IgD-negative memory B cell (primary cell): ENCODE results near the gene COX7B2. TPM values are rescaled to one million over a fixed set of nuclear protein-coding genes. Genes with fewer than 3 reads are reported as not detected.

Source experiments
- H3K27ac Mint-ChIP-seq, 3 donors: one replicate each; pipeline ENCODE4 v1.8.0; 2020 to 2022; ENCODE audit warnings: mild to moderate bottlenecking in 3 of 3, mixed read lengths in 3 of 3, moderate library complexity in 1 of 3
- H3K27me3 Mint-ChIP-seq: one replicate; pipeline ENCODE4 v1.8.0; 2021; ENCODE audit warnings: mixed read lengths
- H3K36me3 Mint-ChIP-seq: one replicate; pipeline ENCODE4 v1.8.0; 2020; ENCODE audit warnings: mild to moderate bottlenecking, mixed read lengths
- H3K4me1 Mint-ChIP-seq, 3 donors: one replicate each; pipeline ENCODE4 v1.8.0; 2020 to 2022; ENCODE audit warnings: mixed read lengths in 3 of 3, mild to moderate bottlenecking in 1 of 3
- H3K4me3 Mint-ChIP-seq, 4 donors: one replicate each; pipeline ENCODE4 v1.8.0; 2020 to 2022; ENCODE audit warnings: mild to moderate bottlenecking in 4 of 4, mixed read lengths in 4 of 4, moderate library complexity in 3 of 4
- H3K9me3 Mint-ChIP-seq, 3 donors: one replicate each; pipeline ENCODE4 v1.8.0; 2020 to 2021; ENCODE audit warnings: mixed read lengths in 3 of 3, mild to moderate bottlenecking in 1 of 3
- polyA plus RNA-seq: library from polyadenylated mRNA; unstranded; fragments of 300-500 nt; fragmentation: Illumina TruSeq; gene quantifications from one replicate; pipeline ENCODE4 v1.2.3, GENCODE V29; 2021

Gene COX7B2, protein sequence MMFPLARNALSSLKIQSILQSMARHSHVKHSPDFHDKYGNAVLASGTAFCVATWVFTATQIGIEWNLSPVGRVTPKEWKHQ
- polyA plus RNA-seq: not detected

DNA sequence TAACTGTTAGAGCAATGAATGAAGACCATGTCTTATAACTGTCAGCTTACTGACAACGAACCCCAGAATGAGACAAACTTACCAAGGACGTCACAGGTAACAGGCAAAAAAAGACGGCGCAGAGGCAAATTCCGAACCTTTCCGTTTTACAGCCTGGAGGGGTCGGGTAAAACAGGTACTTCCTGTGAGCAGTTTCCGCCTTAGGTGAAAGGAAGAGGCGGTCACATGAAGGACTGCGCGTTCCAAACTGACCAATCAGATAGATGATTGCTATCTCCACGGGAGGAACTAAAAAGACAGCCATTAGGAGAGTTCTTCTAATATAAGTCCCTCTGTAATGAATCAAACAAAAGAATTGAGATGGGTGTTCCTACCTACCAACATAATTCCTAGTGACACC, at the start of gene COX7B2:
TSS of gene COX7B2 (minus strand) at position 168 of the 400 bp plus-strand sequence. CDS start 174,053 bp downstream, outside the sequence.
- H3K4me3 Mint-ChIP-seq: no peak within 1 kb of the TSS

DNA sequence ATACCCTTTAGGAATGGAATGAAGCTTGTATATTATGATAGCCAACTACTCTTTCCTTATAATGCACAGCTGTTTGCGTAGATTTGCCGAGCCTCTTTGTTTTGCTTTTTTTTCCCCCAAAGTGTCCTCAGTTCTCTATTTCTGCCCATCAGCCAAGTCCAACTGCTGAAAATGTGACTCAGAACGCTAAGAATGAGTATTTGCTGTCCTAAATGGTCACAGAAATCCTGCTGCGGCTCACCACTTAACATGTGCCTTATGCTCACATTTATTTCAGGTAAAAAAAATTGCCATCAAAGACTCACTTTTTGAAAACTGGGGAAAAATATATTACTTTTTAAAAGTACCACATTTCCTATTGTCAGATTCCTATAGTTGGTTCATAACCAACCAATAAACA, 47.4 kb upstream of the COX7B2 start:
- peaks cover 4% of the 10 kb centered on the region for H3K27me3 Mint-ChIP-seq

More for the DNA sequence above, at the start of gene COX7B2:
- H3K36me3 Mint-ChIP-seq: no peaks in the 10 kb centered on the region
- peaks cover 0 to 9% (median 2%) of the 10 kb centered on the region in 3 donors for H3K9me3 Mint-ChIP-seq
- no peak within 1 kb of the TSS for H3K27ac Mint-ChIP-seq
- no peaks in the 10 kb centered on the region for H3K27me3 Mint-ChIP-seq
- H3K4me1 Mint-ChIP-seq: no peaks in the 10 kb centered on the region

DNA sequence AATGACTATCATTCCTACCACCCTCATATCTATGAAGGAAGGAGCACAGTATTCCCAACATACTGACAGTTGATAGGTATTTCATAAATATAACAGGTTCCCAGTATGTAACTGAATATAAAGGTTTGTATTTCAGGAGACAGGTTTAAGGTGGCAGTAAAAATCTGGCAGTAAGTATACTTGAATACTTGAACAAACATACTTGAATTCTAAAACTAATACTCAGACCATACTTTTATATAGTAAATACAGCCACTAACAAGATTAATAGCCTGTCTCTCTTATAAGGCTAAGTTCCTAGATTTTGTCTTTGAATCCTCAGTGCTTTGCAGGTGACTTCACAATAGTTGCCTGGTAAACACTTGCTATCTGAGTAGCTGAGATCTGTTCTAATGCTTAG, 46.6 kb upstream of the COX7B2 start:
- Mint-ChIP-seq H3K27ac (no peak overlapping the region), H3K9me3 (peaks cover 0 to 2% (median 0%) of the 10 kb centered on the region in 3 donors), H3K36me3 (peaks cover 1% of the 10 kb centered on the region), H3K4me1 (no peaks in the 10 kb centered on the region), H3K4me3 (no peak overlapping the region), H3K27me3 (peaks cover 4% of the 10 kb centered on the region)

More for the DNA sequence above, 47.4 kb upstream of the COX7B2 start:
- Mint-ChIP-seq H3K4me3 (no peak overlapping the region), H3K36me3 (peaks cover 1% of the 10 kb centered on the region), H3K27ac (no peak overlapping the region), H3K9me3 (peaks cover 0 to 2% (median 0%) of the 10 kb centered on the region in 3 donors), H3K4me1 (no peaks in the 10 kb centered on the region)

DNA sequence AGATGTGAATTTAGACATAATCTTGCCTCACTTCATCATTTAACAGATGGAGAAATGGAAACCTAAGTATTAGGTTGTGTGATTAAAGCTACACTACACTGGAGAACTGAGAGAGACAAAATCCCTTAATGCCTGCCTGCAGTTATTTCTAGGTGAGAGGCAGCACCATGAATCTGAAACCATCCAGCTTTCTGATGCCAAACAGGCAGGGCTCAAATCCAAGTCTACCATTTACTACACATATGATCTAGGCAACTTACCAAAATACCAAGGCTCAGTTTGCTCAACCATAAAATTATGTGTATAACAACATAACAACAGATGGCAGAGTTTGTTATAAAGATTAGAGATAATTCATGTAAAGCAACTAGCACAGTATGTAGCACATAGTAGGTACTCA, 45.6 kb upstream of the COX7B2 start:
- peaks cover 1% of the 10 kb centered on the region for H3K36me3 Mint-ChIP-seq
- H3K4me1 Mint-ChIP-seq: no peaks in the 10 kb centered on the region
- H3K9me3 Mint-ChIP-seq: peaks cover 0 to 2% (median 0%) of the 10 kb centered on the region in 3 donors
- no peak overlapping the region for H3K4me3 Mint-ChIP-seq
- peaks cover 4% of the 10 kb centered on the region for H3K27me3 Mint-ChIP-seq
- H3K27ac Mint-ChIP-seq: no peak overlapping the region

DNA sequence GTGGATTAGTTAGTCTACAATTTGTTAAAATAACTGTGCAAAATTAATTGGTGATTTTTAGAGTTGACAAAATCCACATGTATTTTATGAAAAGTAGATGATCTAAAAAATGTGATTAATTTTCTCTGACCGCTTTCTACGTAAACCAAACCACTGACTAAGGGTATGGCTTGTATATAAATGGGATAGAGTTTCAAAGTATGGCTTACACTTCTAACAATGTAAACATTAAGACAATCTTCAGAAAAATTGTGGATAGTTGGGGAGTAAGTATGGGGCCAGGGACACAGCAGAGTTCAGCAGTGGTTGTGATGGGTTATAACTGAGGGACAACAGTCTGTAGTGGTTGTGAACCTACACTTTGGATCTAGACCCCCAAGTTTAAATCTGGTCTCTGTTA, 44.5 kb upstream of the COX7B2 start:
- peaks cover 0 to under 1% (median 0%) of the 10 kb centered on the region in 3 donors for H3K9me3 Mint-ChIP-seq
- H3K4me3 Mint-ChIP-seq: no peak overlapping the region
- H3K4me1 Mint-ChIP-seq: no peaks in the 10 kb centered on the region
- no peaks in the 10 kb centered on the region for H3K36me3 Mint-ChIP-seq
- no peak overlapping the region for H3K27ac Mint-ChIP-seq
- H3K27me3 Mint-ChIP-seq: peaks cover 4% of the 10 kb centered on the region

DNA sequence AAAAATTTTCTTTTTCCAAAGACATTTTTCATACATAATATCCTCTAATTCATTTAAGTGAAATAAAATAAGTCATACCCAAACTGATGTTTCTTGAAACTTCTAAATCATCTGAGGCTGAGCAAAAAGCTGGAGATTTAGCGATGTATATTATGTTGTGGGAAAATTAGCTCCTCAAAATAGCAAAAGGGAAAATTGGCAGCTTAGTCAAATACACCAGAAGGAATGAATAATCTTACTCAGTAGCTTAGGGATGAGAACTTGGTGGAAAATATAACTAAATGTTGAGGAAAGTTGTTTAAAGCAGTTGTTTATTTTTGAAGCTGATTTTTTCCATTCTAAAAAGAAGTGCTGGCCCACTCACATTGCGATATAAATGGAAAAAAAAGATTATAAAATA, 43.4 kb upstream of the COX7B2 start:
- Mint-ChIP-seq H3K36me3 (no peaks in the 10 kb centered on the region), H3K27ac (no peak overlapping the region), H3K9me3 (no peaks in the 10 kb centered on the region), H3K4me1 (no peaks in the 10 kb centered on the region), H3K27me3 (peaks cover 3% of the 10 kb centered on the region), H3K4me3 (no peak overlapping the region)

DNA sequence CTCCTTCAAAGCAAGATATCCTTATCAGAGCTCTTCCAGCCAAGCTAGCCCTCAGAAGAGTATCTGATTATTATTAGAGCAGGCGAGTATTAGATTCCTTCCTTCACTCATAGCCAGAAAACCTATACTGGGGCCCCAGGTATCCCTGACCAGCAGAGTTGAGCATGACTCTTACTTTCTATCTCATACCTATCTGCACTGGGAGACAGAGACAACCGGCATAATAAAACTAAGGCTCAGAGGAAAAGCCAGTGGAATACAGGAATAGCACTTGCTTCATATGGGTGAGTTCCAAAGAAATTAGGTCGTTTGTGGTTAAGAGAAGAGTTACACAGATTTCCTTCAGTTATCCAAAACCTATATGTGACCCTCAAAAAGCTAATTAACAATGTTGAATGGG, 41.8 kb upstream of the COX7B2 start:
- Mint-ChIP-seq H3K9me3 (no peaks in the 10 kb centered on the region), H3K27me3 (peaks cover 3% of the 10 kb centered on the region), H3K27ac (no peak overlapping the region), H3K4me1 (no peaks in the 10 kb centered on the region), H3K4me3 (no peak overlapping the region), H3K36me3 (no peaks in the 10 kb centered on the region)

DNA sequence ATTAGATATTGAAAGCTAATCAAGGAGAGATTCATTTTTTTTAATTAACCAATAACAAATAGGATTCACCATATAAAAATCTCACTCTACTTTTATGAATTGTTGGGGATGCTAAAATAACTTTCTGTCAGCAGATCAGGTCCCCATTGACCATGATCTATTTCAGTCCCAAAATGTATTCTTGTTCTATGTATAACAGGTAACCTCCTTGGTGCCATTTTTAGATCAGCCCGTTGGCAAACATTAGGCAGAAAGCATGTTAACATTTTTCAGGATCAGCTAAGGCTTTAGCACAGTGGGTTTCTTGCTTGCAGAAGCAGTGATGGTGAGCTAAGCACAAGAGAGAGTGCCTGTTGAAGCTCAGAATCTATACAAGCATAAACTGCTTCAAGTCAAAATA, 40.8 kb upstream of the COX7B2 start:
- Mint-ChIP-seq H3K27ac (no peak overlapping the region), H3K4me1 (no peaks in the 10 kb centered on the region), H3K27me3 (peaks cover 3% of the 10 kb centered on the region), H3K36me3 (no peaks in the 10 kb centered on the region), H3K9me3 (no peaks in the 10 kb centered on the region), H3K4me3 (no peak overlapping the region)

DNA sequence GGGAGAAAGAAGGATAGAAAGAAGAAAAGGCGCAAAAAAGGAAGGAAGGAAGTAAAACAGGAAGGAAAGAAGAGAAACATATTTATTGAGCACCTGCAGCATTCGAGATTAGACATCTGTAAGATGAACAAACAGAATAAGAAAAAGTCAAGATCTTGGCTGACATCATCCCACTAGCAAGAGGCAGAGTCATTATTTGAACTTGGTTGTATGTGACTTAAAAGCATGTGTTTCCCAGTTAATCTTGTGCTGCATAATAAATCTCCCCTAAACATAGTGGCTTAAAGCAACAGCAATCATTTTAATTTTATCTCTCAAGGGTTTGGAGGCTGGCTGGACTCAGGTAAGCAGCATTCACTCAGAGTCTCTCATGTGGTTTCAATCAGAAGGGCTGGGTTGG, 38.5 kb upstream of the COX7B2 start:
- Mint-ChIP-seq H3K9me3 (no peaks in the 10 kb centered on the region), H3K4me1 (no peaks in the 10 kb centered on the region), H3K4me3 (no peak overlapping the region), H3K36me3 (no peaks in the 10 kb centered on the region), H3K27me3 (no peaks in the 10 kb centered on the region), H3K27ac (no peak overlapping the region)

DNA sequence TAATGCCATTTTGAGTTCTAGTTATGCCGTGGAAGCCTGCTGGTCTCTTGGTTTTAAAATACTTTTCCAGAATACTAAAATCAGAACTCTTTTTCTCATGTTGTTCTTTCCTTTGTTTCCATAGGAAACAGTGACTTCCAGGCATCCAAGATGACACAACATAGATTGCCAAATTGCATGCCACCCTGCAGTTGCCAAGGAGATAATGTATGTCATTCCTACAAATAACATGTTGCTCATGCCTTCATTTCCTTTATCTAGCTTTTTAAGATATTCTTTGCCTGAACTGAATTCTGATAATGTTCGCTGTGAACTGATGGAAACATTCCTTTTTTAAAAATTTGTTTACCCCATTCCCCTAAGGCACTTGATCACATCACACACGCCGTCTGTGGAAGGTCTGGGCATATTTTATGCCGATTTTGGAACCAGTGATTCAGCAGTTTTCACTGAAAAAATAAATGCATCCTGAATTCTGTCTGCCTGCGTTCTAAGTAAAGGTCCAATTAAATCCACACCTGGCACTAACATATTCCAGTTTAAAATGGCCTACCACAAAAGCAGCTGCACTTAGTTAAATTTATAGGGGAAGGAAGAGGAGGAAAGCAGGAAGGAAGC, 38.0 kb upstream of the COX7B2 start:
- H3K27me3 Mint-ChIP-seq: no peaks in the 10 kb centered on the region
- H3K4me1 Mint-ChIP-seq: no peaks in the 10 kb centered on the region
- H3K36me3 Mint-ChIP-seq: no peaks in the 10 kb centered on the region
- H3K27ac Mint-ChIP-seq: no peak overlapping the region
- no peaks in the 10 kb centered on the region for H3K9me3 Mint-ChIP-seq
- no peak overlapping the region for H3K4me3 Mint-ChIP-seq

DNA sequence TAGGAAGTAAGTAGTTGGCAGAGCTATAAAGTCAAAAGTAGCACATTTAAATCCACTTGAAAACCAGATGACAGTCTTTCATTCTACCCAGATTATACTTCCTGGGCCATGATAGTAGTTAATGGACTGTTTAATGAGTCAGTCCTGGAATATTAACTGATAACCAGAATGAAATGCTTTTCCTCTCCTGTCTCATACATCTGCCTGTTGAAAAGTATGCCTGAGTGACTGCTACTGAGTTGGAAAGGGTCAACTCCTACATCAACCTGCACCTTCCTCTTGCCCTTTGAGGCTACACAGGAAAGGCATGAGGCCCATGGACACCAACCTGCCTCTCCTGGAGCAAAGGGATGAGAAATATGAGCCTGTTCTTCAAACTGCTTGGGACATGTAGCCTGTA, 36.0 kb upstream of the COX7B2 start:
- Mint-ChIP-seq H3K4me3 (no peak overlapping the region), H3K36me3 (no peaks in the 10 kb centered on the region), H3K27me3 (no peaks in the 10 kb centered on the region), H3K9me3 (no peaks in the 10 kb centered on the region), H3K4me1 (no peaks in the 10 kb centered on the region), H3K27ac (no peak overlapping the region)

DNA sequence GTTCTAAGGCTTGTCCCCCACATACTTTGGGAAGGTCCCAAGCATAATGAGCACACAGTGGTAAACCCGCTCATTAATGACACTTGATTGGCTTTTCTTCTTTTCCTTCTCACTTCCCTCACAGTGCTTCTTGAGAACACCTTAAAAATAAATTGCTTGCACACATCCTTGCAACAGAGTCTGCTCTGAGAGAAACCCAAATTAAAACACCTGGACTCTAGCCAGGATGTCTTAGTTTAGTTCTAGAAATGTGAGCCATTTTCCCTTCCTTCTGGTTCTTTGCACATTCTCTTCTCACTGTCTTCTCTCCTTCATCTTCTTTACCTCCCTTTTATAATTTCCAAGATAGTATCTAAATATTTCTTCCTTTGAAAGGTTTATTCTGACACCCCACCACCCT, 35.3 kb upstream of the COX7B2 start:
- no peaks in the 10 kb centered on the region for H3K36me3 Mint-ChIP-seq

DNA sequence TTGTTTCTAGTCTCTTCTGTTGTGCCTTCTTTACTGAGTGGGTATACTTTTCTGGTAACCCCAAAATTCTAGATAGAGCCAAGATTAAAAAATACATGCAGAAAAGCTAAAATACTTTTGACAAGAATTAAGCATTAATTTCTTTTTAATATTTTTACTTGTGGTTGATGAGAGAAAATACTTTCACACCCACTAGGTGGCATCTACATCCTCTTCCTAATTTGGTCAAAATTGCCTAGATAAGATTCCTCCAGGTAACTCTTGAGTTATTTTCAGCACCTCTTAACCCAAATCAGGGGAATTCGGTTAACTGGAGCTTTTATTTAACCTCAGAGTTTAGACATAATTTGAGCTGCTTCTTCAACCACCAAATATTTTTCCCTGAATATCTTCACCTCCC, 28.4 kb upstream of the COX7B2 start:
- no peaks in the 10 kb centered on the region for H3K9me3 Mint-ChIP-seq
- H3K36me3 Mint-ChIP-seq: no peaks in the 10 kb centered on the region
- H3K4me3 Mint-ChIP-seq: no peak overlapping the region
- no peaks in the 10 kb centered on the region for H3K27me3 Mint-ChIP-seq
- no peaks in the 10 kb centered on the region for H3K4me1 Mint-ChIP-seq
- no peak overlapping the region for H3K27ac Mint-ChIP-seq

More for the DNA sequence above, 35.3 kb upstream of the COX7B2 start:
- Mint-ChIP-seq H3K27ac (no peak overlapping the region), H3K9me3 (no peaks in the 10 kb centered on the region), H3K27me3 (no peaks in the 10 kb centered on the region), H3K4me1 (no peaks in the 10 kb centered on the region), H3K4me3 (no peak overlapping the region)

DNA sequence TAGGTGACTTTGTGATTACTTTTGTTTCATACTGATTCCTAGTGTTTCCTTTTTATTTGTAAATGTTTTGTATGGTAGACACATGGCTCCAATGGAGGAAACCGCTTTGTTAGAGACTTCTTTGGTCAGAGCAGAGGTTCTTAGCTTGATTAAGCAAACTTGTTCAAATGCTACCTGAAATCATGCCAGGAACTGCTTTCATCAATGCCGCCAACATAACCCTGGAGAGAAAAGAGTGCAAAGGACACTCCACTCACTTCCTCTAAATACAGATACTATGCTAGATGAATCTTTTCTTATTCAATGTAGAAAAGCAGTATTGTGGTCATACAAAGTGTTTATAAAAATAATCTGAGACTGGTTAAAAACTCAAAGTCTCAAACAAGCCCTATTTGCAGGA, 25.7 kb upstream of the COX7B2 start:
- Mint-ChIP-seq H3K4me3 (no peak overlapping the region), H3K27ac (no peak overlapping the region), H3K4me1 (no peaks in the 10 kb centered on the region), H3K9me3 (no peaks in the 10 kb centered on the region), H3K36me3 (no peaks in the 10 kb centered on the region), H3K27me3 (peaks cover 4% of the 10 kb centered on the region)

DNA sequence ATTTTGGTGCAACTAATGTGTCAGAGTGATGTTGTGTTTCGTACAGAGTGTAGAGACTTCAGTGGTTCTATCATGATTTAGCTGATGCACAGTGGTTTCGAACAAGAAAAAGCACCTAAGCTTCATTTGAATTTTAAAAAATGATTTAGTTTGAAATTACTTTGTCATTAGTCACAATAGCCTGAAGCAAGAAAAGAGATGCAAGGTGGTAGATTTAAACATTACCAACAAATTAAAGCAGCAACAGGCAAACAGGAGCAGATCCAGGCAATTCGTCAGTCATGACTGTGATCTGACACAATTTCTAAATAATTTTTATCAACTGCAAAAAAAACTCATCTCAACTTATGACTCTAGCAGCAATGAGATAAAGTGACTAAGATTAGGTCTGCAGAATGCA, 24.6 kb upstream of the COX7B2 start:
- Mint-ChIP-seq H3K9me3 (no peaks in the 10 kb centered on the region), H3K4me1 (no peaks in the 10 kb centered on the region), H3K36me3 (no peaks in the 10 kb centered on the region), H3K27ac (no peak overlapping the region), H3K4me3 (no peak overlapping the region), H3K27me3 (peaks cover 4% of the 10 kb centered on the region)

DNA sequence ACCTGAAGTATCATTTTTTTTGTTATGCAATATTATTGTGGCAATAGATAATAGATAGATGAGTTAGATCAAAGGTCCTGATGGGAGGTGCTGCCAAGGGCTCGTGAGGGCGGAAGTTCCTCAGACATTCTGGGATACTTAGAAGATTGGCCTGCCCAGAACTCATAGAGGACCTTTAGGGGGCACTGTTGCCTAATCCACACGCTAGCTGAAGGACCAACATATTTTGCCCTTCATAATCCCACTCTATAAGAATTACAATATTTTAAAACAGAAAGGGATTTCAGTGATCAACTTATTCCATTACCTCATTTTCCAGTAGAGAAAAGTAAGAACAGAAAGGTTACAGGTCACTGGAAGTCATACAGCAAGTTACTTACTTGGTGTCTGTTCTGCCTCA, 22.9 kb upstream of the COX7B2 start:
- H3K27ac Mint-ChIP-seq: no peak overlapping the region
- no peaks in the 10 kb centered on the region for H3K9me3 Mint-ChIP-seq
- no peaks in the 10 kb centered on the region for H3K4me1 Mint-ChIP-seq
- H3K4me3 Mint-ChIP-seq: no peak overlapping the region
- H3K27me3 Mint-ChIP-seq: peaks cover 4% of the 10 kb centered on the region
- H3K36me3 Mint-ChIP-seq: no peaks in the 10 kb centered on the region
